CD4-positive, alpha-beta T cell treated with Interleukin-1 beta for 1 hour (primary cell): ENCODE data around the gene NRXN3.

ENCODE experiments used
- DNase-seq, 2 donors: peaks; one replicate each; pipeline ENCODE4 v3.0.0-alpha.2; 2020 to 2022

NRXN3 gene

GRCh38 chr14:79448960-79449359 lies 1278.8 kb downstream of the NRXN3 start:
- DNase-seq, result no peak

- no peak for DNase-seq
Observed at GRCh38 chr14:79451601-79452000, 1281.4 kb downstream of the NRXN3 start.

GRCh38 chr14:79453276-79453675 lies 1283.1 kb downstream of the NRXN3 start:
- DNase-seq, result no peak

- no peak for DNase-seq
Observed at GRCh38 chr14:79464468-79464867, 1294.3 kb downstream of the NRXN3 start.

- DNase-seq, result no peak
Observed at GRCh38 chr14:79465651-79466050, 1295.5 kb downstream of the NRXN3 start.

- DNase-seq, result no peak
Observed at GRCh38 chr14:79466938-79467527, 1296.9 kb downstream of the NRXN3 start.

GRCh38 chr14:79467835-79468234 lies 1297.7 kb downstream of the NRXN3 start:
- DNase-seq, result no peak

- no peak for DNase-seq
Observed at GRCh38 chr14:79468486-79468885, 1298.3 kb downstream of the NRXN3 start.

- no peak for DNase-seq
Observed at GRCh38 chr14:79473651-79474050, 1303.5 kb downstream of the NRXN3 start.

GRCh38 chr14:79475887-79476532 lies 1305.8 kb downstream of the NRXN3 start:
- DNase-seq, result no peak

- no peak for DNase-seq
Observed at GRCh38 chr14:79476552-79476951, 1306.4 kb downstream of the NRXN3 start.

GRCh38 chr14:79480212-79480611 lies 1310.0 kb downstream of the NRXN3 start:
- no peak for DNase-seq

GRCh38 chr14:79482825-79483224 lies 1312.7 kb downstream of the NRXN3 start:
- DNase-seq, result no peak

- no peak for DNase-seq
Observed at GRCh38 chr14:79483477-79484388, 1313.6 kb downstream of the NRXN3 start.

GRCh38 chr14:79487632-79488031 lies 1317.5 kb downstream of the NRXN3 start:
- no peak for DNase-seq

- DNase-seq, result no peak
Observed at GRCh38 chr14:79491161-79491560, 1321.0 kb downstream of the NRXN3 start.

GRCh38 chr14:79493081-79493645 lies 1323.0 kb downstream of the NRXN3 start:
- DNase-seq, result no peak

- DNase-seq, result no peak
Observed at GRCh38 chr14:79496701-79497100, 1326.5 kb downstream of the NRXN3 start.

GRCh38 chr14:79500489-79500888 lies 1330.3 kb downstream of the NRXN3 start:
- DNase-seq, result no peak

GRCh38 chr14:79502136-79502750 lies 1332.1 kb downstream of the NRXN3 start:
- DNase-seq, result no peak

- DNase-seq, result no peak
Observed at GRCh38 chr14:79502751-79503148, 1332.6 kb downstream of the NRXN3 start.

GRCh38 chr14:79510659-79511058 lies 1340.5 kb downstream of the NRXN3 start:
- no peak for DNase-seq

- no peak for DNase-seq
Observed at GRCh38 chr14:79511146-79511545, 1341.0 kb downstream of the NRXN3 start.
